PFSK-1 (cell line): Measurements from ENCODE around the gene DAB2IP.

Source experiments
- FOXP2 ChIP-seq: optimal IDR thresholded peaks from 2 replicates; pipeline ENCODE3; 2011; ENCODE audit warnings: borderline replicate concordance, control low read depth, inconsistent platforms; ENCODE audit not compliant: insufficient read depth; ENCODE audit errors: extremely low read length, extremely low read depth
- POLR2AphosphoS5 ChIP-seq: IDR thresholded peaks from 2 replicates; pipeline ENCODE4 v1.6.1; 2012; ENCODE audit warnings: low read depth, mild to moderate bottlenecking, control low read depth, low read length, moderate library complexity
- REST ChIP-seq, 2 experiments: IDR thresholded peaks; 2 replicates each; pipeline versions ENCODE4 v1.6.1 to v1.8.0; 2011 to 2012; ENCODE audit warnings: low read depth in 2 of 2, low read length in 2 of 2, control low read depth in 1 of 2, inconsistent platforms in 1 of 2, mild to moderate bottlenecking in 1 of 2, moderate library complexity in 1 of 2; ENCODE audit not compliant: insufficient read depth in 1 of 2
- SIN3A ChIP-seq: IDR thresholded peaks from 2 replicates; pipeline ENCODE4 v1.6.1; 2012; ENCODE audit warnings: mild to moderate bottlenecking, low read length, moderate library complexity, borderline replicate concordance; ENCODE audit not compliant: insufficient read depth
- TAF1 ChIP-seq: IDR thresholded peaks from 2 replicates; pipeline ENCODE4 v1.6.1; 2012; ENCODE audit warnings: low read length, control low read depth, borderline replicate concordance; ENCODE audit not compliant: insufficient read depth

DAB2IP gene

GRCh38 chr9:121827251-121827967 lies 176.0 kb downstream of the DAB2IP start:
- TF ChIP-seq TAF1 (no peak), REST (IDR thresholded peaks at IDR 0.05; ENCODE audit: insufficient read depth in 1 of 2, low read depth in 2 of 2, low read length in 2 of 2) (no peak), FOXP2 (no peak), POLR2AphosphoS5 (no peak), SIN3A (no peak)

GRCh38 chr9:121830441-121831140 lies 179.2 kb downstream of the DAB2IP start:
- TF ChIP-seq FOXP2: no peak
- TF ChIP-seq REST (IDR thresholded peaks at IDR 0.05; ENCODE audit: insufficient read depth in 1 of 2, low read depth in 2 of 2, low read length in 2 of 2): no peak
- no peak for TF ChIP-seq POLR2AphosphoS5
- TF ChIP-seq TAF1: no peak

GRCh38 chr9:121831869-121832268 lies 180.4 kb downstream of the DAB2IP start:
- TF ChIP-seq REST (IDR thresholded peaks at IDR 0.05; ENCODE audit: insufficient read depth in 1 of 2, low read depth in 2 of 2, low read length in 2 of 2) (no peak), FOXP2 (no peak), POLR2AphosphoS5 (no peak), TAF1 (no peak), SIN3A (no peak)

GRCh38 chr9:121833061-121833460 lies 181.6 kb downstream of the DAB2IP start:
- TF ChIP-seq REST (IDR thresholded peaks at IDR 0.05; ENCODE audit: insufficient read depth in 1 of 2, low read depth in 2 of 2, low read length in 2 of 2) (no peak), SIN3A (no peak), POLR2AphosphoS5 (no peak), TAF1 (no peak), FOXP2 (no peak)
